Esophagus squamous epithelium (tissue), 5 donors: ENCODE measurements around the gene NSUN6. TPM values are rescaled to one million over a fixed set of nuclear protein-coding genes. Genes with fewer than 3 reads are reported as not detected.

Source experiments
- DNase-seq: peaks from one replicate; lab custom pipeline; 2025; lab: John Stamatoyannopoulos, UW
- H3K27ac ChIP-seq, 4 donors: fragments of 200-600 bp; sonication (generic); one replicate each; pipeline ENCODE4 v1.5.1; 2016 to 2019; ENCODE audit warnings: mild to moderate bottlenecking in 1 of 4
- H3K27me3 ChIP-seq, 4 donors: fragments of 200-600 bp; sonication (generic); 1 replicate in 3 of 4; 2 replicates in 1 of 4; pipeline versions ENCODE4 v1.5.1 to v1.6.0; 2017 to 2021; ENCODE audit warnings: antibody characterized with exemption in 1 of 4
- H3K36me3 ChIP-seq, 3 donors: fragments of 200-600 bp; sonication (generic); one replicate each; pipeline ENCODE4 v1.5.1; 2016 to 2019
- H3K4me1 ChIP-seq, 3 donors: fragments of 200-600 bp; sonication (generic); one replicate each; pipeline ENCODE4 v1.5.1; 2017 to 2019
- H3K4me3 ChIP-seq, 4 donors: fragments of 200-600 bp; sonication (generic); 1 replicate in 3 of 4; 2 replicates in 1 of 4; pipeline ENCODE4 v1.5.1; 2016 to 2019; ENCODE audit warnings: mild to moderate bottlenecking in 2 of 4, moderate library complexity in 1 of 4
- H3K9me3 ChIP-seq, 3 donors: fragments of 200-600 bp; sonication (generic); one replicate each; pipeline ENCODE4 v1.5.1; 2016 to 2019
- CTCF ChIP-seq, 6 experiments: fragments of 450-650 bp in 4 of 6; fragments of 200-600 bp in 2 of 6; sonication (generic) in 2 of 6; IDR thresholded peaks; one replicate each; pipeline ENCODE4 v1.5.1; 2016 to 2019; ENCODE audit warnings: antibody characterized with exemption in 6 of 6, mild to moderate bottlenecking in 4 of 6, moderate library complexity in 4 of 6
- POLR2A ChIP-seq, 4 donors: fragments of 450-650 bp; IDR thresholded peaks; one replicate each; pipeline ENCODE4 v1.6.1; 2017; ENCODE audit warnings: antibody characterized with exemption in 4 of 4, mild to moderate bottlenecking in 4 of 4, moderate library complexity in 3 of 4
- WGBS, 2 donors: methylation state at CpG; one replicate each; pipeline ENCODE4 v1.1.5; 2018; 5-methylcytosine and 5-hydroxymethylcytosine counted together
- intact Hi-C: fragments of 100-400 bp; cut with DNase I; formaldehyde crosslinking; loops from one replicate; pipeline ENCODE4 v1.15.0; 2022
- total RNA-seq, 4 donors: library from RNA; depleted of rRNA; stranded (reverse); fragments of >200 nt; gene quantifications; one replicate each; pipeline ENCODE4 v1.1.0, GENCODE V29; 2016
- donor health status: DM: yes; HTN: yes; CAD: no.

NSUN6 gene
- total RNA-seq, 4 donors from 2014 or later: 3.4 to 10.1 (median 5.6) TPM

- WGBS, 2 donors: 41 to 55% methylated on average over 2 of the region's 2 CpGs
- H3K27ac ChIP-seq: peak overlapping the region in 1 of 4 donors; percentile 19
- no peak for DNase-seq
Observed at GRCh38 chr10:18666810-18667209, 15.4 kb upstream of the NSUN6 start.

GRCh38 chr10:18665815-18666558 is 14.6 kb upstream of the NSUN6 start:
- Histone ChIP-seq H3K9me3 (no peaks in the 10 kb centered on the region), H3K4me3 (no peak overlapping the region), H3K27ac (no peak overlapping the region), H3K4me1 (peaks cover 6 to 53% (median 18%) of the 10 kb centered on the region in 3 donors), H3K27me3 (no peaks in the 10 kb centered on the region), H3K36me3 (peaks cover 0 to 35% (median 17%) of the 10 kb centered on the region in 3 donors)
- WGBS, 2 donors: 35 to 42% methylated on average over 3 of the region's 3 CpGs
- DNase-seq: no peak
- intact Hi-C loops: no loop called here
- no peak for TF ChIP-seq CTCF (IDR thresholded peaks at IDR 0.05)
- TF ChIP-seq POLR2A (IDR thresholded peaks at IDR 0.05): no peak

More at GRCh38 chr10:18666810-18667209, 15.4 kb upstream of the NSUN6 start:
- H3K9me3 ChIP-seq: no peaks in the 10 kb centered on the region
- no peak for TF ChIP-seq POLR2A (IDR thresholded peaks at IDR 0.05)
- TF ChIP-seq CTCF (IDR thresholded peaks at IDR 0.05): no peak
- H3K4me3 ChIP-seq: no peak overlapping the region
- intact Hi-C loops: no loop called here
- peaks cover 0 to 44% (median 17%) of the 10 kb centered on the region in 3 donors for H3K36me3 ChIP-seq
- peaks cover 0 to 44% (median 13%) of the 10 kb centered on the region in 3 donors for H3K4me1 ChIP-seq
- H3K27me3 ChIP-seq: no peaks in the 10 kb centered on the region

- 84 to 87% methylated on average over 2 of the region's 2 CpGs for WGBS, 2 donors
- Histone ChIP-seq H3K27me3 (no peaks in the 10 kb centered on the region), H3K4me1 (peaks cover 10 to 60% (median 25%) of the 10 kb centered on the region in 3 donors), H3K9me3 (no peaks in the 10 kb centered on the region), H3K4me3 (no peak overlapping the region), H3K36me3 (peaks cover 0 to 25% (median 11%) of the 10 kb centered on the region in 3 donors), H3K27ac (no peak overlapping the region)
- intact Hi-C loops: no loop called here
- TF ChIP-seq POLR2A (IDR thresholded peaks at IDR 0.05): no peak
- DNase-seq: no peak
Observed at GRCh38 chr10:18664841-18665478, 13.6 kb upstream of the NSUN6 start.

- DNase-seq: no peak
- WGBS, 2 donors: 83 to 84% methylated on average over 19 of the region's 19 CpGs
- no peak for TF ChIP-seq CTCF (IDR thresholded peaks at IDR 0.05)
- no peak for TF ChIP-seq POLR2A (IDR thresholded peaks at IDR 0.05)
- H3K4me3 ChIP-seq: peak overlapping the region in 3 of 4 donors; percentile 78 to 95 (median 93)
- intact Hi-C loops: no loop called here
- peaks cover 14 to 53% (median 28%) of the 10 kb centered on the region in 3 donors for H3K4me1 ChIP-seq
- no peaks in the 10 kb centered on the region for H3K36me3 ChIP-seq
- H3K27me3 ChIP-seq: no peaks in the 10 kb centered on the region
- H3K9me3 ChIP-seq: no peaks in the 10 kb centered on the region
- H3K27ac ChIP-seq: peak overlapping the region in 3 of 4 donors; percentile 97 to 99 (median 98)
Observed at GRCh38 chr10:18660816-18661431, 9.5 kb upstream of the NSUN6 start.

DNA sequence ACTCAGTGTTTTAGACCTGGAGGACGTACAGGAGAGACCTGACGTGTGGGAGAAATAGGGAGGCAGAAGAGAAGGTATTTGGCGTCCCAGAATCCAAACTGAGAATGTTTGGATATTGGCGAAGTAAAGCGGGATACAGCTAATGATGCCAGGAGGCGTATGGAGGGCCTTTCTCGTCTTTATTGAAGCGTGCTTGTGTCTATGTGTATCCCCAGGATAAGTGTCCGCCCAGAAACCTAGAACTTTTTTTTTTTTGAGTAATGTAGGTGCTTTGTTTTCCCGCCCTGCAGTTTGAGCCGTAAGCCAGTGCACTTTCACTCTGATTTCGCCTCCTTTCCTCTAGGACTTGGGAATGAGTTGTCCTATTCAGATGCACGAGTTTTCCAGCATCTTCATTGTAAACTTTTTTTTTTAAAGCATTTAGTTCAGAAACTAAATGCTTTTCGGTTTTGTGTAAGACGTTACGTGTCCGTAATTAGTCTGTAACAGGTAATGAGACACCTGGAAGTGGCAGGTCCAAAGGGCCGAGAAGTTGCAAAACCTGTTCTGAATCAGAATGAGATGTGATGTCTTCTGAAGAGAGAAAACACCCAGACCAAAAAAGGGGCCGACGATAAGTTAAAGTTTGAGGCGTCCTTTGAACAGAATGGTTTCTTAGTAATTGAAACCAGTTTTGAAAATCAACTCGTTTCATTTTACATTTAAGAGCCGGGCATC is 8.6 kb upstream of the NSUN6 start:
- Histone ChIP-seq H3K9me3 (no peaks in the 10 kb centered on the region), H3K4me3 (peak overlapping the region; percentile 78 to 95 (median 92)), H3K36me3 (no peaks in the 10 kb centered on the region), H3K4me1 (peaks cover 14 to 44% (median 21%) of the 10 kb centered on the region in 3 donors), H3K27ac (peak overlapping the region; percentile 97 to 99 (median 98)), H3K27me3 (no peaks in the 10 kb centered on the region)
- TF ChIP-seq CTCF (IDR thresholded peaks at IDR 0.05) (no peak), POLR2A (IDR thresholded peaks at IDR 0.05) (no peak)
- intact Hi-C loops: no loop called here
- DNase-seq: no peak
- 1 to 2% methylated on average over 23 of the region's 23 CpGs for WGBS, 2 donors
